Measurements from ENCODE around the gene SSBP4. TPM values are rescaled to one million over a fixed set of nuclear protein-coding genes. Genes with fewer than 3 reads are reported as not detected.
A peak's percentile ranks its signal among the peaks of the same experiment; 100 is the strongest.

Gene SSBP4
- polyA plus RNA-seq, 1 of the 3 experiments (the other 2 are of a cell fraction) = 24.9 TPM

DNA sequence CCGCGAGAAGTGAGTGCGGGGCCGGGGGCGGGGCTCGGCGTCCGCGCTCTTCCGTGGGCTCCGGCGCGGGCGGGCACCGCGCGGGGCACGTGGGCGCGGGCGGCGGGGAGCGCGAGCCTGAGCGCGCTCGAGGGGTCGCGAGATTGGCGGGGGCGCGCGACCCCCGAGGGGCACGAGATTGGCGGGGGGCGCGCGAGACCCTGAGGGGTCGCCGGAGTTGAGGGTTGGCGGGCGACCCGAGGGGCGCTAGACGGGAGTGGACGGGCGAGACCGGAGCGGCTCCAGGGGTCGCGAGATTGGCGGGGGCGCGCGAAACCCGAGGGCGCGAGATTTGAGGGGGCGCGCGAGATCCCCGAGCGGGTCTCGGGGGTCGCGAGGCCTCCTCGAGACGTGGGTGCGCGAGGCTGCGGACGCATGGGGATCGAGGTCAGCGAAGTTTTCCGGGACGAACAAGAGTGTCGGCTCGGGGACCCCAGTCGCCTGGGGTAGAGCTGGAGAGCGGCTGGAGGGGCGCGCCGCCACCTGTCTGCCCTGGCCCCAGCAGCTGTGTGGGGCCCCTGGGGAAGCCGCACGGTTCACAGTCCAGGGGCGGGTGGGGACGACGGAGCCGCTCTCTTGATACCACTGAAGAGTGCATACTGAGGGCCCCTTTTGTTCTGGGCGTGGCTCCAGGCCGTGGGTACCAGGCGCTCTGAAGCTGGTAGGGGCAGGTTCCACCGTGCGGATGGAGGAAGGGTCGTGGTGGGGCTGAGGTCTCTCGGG lies 682 bp downstream of the SSBP4 start:
- peak overlapping the region; percentile 68 to 74 for H3K4me3 ChIP-seq (ENCODE audit: low read depth in 2 of 2, low read length in 1 of 2)
- ChIA-PET POLR2A (interaction anchor here (0.6 to 2.2 kb wide), 5 partner anchors 13 to 139 kb away, joined by 3 to 13 read pairs (median 4); partner anchors contain the start of gene JUND), CTCF (interaction anchor here (0.8 to 12.1 kb wide), 19 partner anchors 9 to 227 kb away, joined by 3 to 217 read pairs (median 5); partner anchors contain the start of genes GDF15, JUND, LRRC25 and LSM4)
- peak overlapping the region; percentile 90 for H3K4me2 ChIP-seq
- H4K20me1 ChIP-seq (ENCODE audit: insufficient read depth) = peaks cover 37% of the 10 kb centered on the region; the same call in 1 of the 2 replicates
- H3K9ac ChIP-seq = peak overlapping the region; percentile 71
- H3K79me2 ChIP-seq (ENCODE audit: insufficient read depth) = peaks cover 51% of the 10 kb centered on the region
- H2AFZ ChIP-seq (ENCODE audit: low read depth) = no peak overlapping the region
- DNase-seq = peak; percentile 79
- TF ChIP-seq TCF12 (IDR thresholded peaks at IDR 0.05) (no peak), SIN3A (IDR thresholded peaks at IDR 0.05; ENCODE audit: borderline replicate concordance, low read depth, low read length) (peak; percentile 64; the same call in 1 of the 2 replicates), CHD2 (IDR thresholded peaks at IDR 0.05; ENCODE audit: low read length, partially characterized antibody) (peak; percentile 95)
- TF ChIP-seq, protein P1, sequence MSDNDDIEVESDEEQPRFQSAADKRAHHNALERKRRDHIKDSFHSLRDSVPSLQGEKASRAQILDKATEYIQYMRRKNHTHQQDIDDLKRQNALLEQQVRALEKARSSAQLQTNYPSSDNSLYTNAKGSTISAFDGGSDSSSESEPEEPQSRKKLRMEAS (IDR thresholded peaks at IDR 0.05; ENCODE audit: low read depth) = 0 out of 2 replicates have a peak, but pooled peaks have one; percentile 25
- TF ChIP-seq, protein P2, sequence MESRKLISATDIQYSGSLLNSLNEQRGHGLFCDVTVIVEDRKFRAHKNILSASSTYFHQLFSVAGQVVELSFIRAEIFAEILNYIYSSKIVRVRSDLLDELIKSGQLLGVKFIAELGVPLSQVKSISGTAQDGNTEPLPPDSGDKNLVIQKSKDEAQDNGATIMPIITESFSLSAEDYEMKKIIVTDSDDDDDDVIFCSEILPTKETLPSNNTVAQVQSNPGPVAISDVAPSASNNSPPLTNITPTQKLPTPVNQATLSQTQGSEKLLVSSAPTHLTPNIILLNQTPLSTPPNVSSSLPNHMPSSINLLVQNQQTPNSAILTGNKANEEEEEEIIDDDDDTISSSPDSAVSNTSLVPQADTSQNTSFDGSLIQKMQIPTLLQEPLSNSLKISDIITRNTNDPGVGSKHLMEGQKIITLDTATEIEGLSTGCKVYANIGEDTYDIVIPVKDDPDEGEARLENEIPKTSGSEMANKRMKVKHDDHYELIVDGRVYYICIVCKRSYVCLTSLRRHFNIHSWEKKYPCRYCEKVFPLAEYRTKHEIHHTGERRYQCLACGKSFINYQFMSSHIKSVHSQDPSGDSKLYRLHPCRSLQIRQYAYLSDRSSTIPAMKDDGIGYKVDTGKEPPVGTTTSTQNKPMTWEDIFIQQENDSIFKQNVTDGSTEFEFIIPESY (IDR thresholded peaks at IDR 0.05; ENCODE audit: borderline replicate concordance, low read depth) = peak; percentile 57; the same call in 1 of the 2 replicates
- H3K36me3 ChIP-seq (replicated peaks in 1 of 2; ENCODE audit: control insufficient read depth in 1 of 2, insufficient read depth in 2 of 2, low read length in 1 of 2) = peaks cover 0 to 5% of the 10 kb centered on the region in 2 experiments
- H3K27ac ChIP-seq (ENCODE audit: low read depth in 2 of 2, low read length in 1 of 2) = peak overlapping the region in 1 of 2 experiments; percentile 83; a peak in 2 of 4 replicates
- H3K9me3 ChIP-seq = no peaks in the 10 kb centered on the region
- peaks cover 35 to 47% of the 10 kb centered on the region in 2 experiments; a peak in 3 of 4 replicates for H3K4me1 ChIP-seq (ENCODE audit: control insufficient read depth in 1 of 2, insufficient read depth in 2 of 2, low read depth in 1 of 2, low read length in 1 of 2)
- no peaks in the 10 kb centered on the region for H3K27me3 ChIP-seq (ENCODE audit: insufficient read depth)
- 1% methylated on average over 17 of the region's 97 CpGs for WGBS (ENCODE audit: low lambda C conversion rate)
- H3K9me2 ChIP-seq = no peaks in the 10 kb centered on the region
- H3F3A ChIP-seq (replicated peaks; ENCODE audit: insufficient read depth) = peaks cover 21% of the 10 kb centered on the region

DNA sequence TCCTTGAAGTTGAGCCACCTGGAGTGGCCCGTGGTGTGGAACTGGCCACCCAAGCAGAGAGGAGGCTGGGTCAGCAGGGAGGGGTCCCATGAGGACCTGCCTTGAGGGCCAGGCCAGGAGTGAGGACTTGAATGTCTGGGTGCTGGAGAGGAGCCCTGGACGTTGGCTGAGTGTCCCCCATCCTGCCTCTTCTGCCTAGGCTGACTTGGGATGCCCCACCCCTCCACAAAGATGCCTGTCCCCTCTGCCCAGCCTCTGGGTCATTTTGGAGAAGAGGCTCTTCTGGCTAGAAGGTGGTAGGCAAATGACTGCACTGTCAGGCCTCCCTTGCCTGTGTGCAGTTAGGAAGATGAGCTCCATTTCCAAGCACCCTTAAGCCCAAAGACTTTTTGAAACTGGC lies 1.7 kb downstream of the SSBP4 start:
- Histone ChIP-seq H3K27ac (ENCODE audit: low read depth in 2 of 2, low read length in 1 of 2) (no peak overlapping the region), H3K9me3 (no peaks in the 10 kb centered on the region), H3K27me3 (ENCODE audit: insufficient read depth) (no peaks in the 10 kb centered on the region), H3K4me1 (ENCODE audit: control insufficient read depth in 1 of 2, insufficient read depth in 2 of 2, low read depth in 1 of 2, low read length in 1 of 2) (peaks cover 28 to 43% of the 10 kb centered on the region in 2 experiments; a peak in 3 of 4 replicates), H4K20me1 (ENCODE audit: insufficient read depth) (peaks cover 46% of the 10 kb centered on the region), H2AFZ (ENCODE audit: low read depth) (no peak overlapping the region), H3K4me2 (peak overlapping the region; percentile 90), H3K4me3 (ENCODE audit: low read depth in 2 of 2, low read length in 1 of 2) (peak overlapping the region; percentile 68 to 74), H3K36me3 (replicated peaks in 1 of 2; ENCODE audit: control insufficient read depth in 1 of 2, insufficient read depth in 2 of 2, low read length in 1 of 2) (peaks cover 0 to 5% of the 10 kb centered on the region in 2 experiments), H3K9me2 (no peaks in the 10 kb centered on the region), H3K9ac (peak overlapping the region; percentile 71; the same call in 1 of the 2 replicates), H3K79me2 (ENCODE audit: insufficient read depth) (peaks cover 53% of the 10 kb centered on the region), H3F3A (replicated peaks; ENCODE audit: insufficient read depth) (peaks cover 13% of the 10 kb centered on the region)
- ChIA-PET POLR2A (no interaction called here), CTCF (interaction anchor here (2.1 to 12.1 kb wide), 4 partner anchors 10 to 73 kb away, joined by 10 to 217 read pairs (median 38); partner anchors contain the start of gene GDF15)
- no peak for DNase-seq
- TF ChIP-seq TCF12 (IDR thresholded peaks at IDR 0.05) = no peak
- TF ChIP-seq, protein P3, sequence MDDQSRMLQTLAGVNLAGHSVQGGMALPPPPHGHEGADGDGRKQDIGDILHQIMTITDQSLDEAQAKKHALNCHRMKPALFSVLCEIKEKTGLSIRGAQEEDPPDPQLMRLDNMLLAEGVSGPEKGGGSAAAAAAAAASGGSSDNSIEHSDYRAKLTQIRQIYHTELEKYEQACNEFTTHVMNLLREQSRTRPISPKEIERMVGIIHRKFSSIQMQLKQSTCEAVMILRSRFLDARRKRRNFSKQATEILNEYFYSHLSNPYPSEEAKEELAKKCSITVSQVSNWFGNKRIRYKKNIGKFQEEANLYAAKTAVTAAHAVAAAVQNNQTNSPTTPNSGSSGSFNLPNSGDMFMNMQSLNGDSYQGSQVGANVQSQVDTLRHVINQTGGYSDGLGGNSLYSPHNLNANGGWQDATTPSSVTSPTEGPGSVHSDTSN (IDR thresholded peaks at IDR 0.05) = no peak
- no peak for TF ChIP-seq TAF1 (IDR thresholded peaks at IDR 0.05; ENCODE audit: borderline replicate concordance, low read depth, low read length)
- no peak for TF ChIP-seq RXRA (IDR thresholded peaks at IDR 0.05; ENCODE audit: borderline replicate concordance, low read depth)
- no peak for TF ChIP-seq RAD21 (IDR thresholded peaks at IDR 0.05; ENCODE audit: low read length)
- TF ChIP-seq RCOR1 (IDR thresholded peaks at IDR 0.05; ENCODE audit: low read length) = no peak
- TF ChIP-seq FOXJ3 (CRISPR knock-in tag; IDR thresholded peaks at IDR 0.05) = no peak
- no peak for TF ChIP-seq MEF2A (IDR thresholded peaks at IDR 0.05; ENCODE audit: borderline replicate concordance, low read depth)
- no peak for TF ChIP-seq CTCF (IDR thresholded peaks at IDR 0.05)
- TF ChIP-seq USF1 (IDR thresholded peaks at IDR 0.05; ENCODE audit: borderline replicate concordance, low read depth) = no peak
- WGBS (ENCODE audit: low lambda C conversion rate) = 64% methylated on average over 1 of the region's 2 CpGs
